Natural killer cell (primary cell): Measurements from ENCODE around the gene ZC3H12C. TPM values are rescaled to one million over a fixed set of nuclear protein-coding genes. Genes with fewer than 3 reads are reported as not detected.

Experiments
- ATAC-seq, 3 donors: fragments of 150-1000 bp in 2 of 3; fragments of 200-7000 bp in 1 of 3; cut with Tn5 transposase; 1 replicate in 1 of 3; 2 replicates in 2 of 3; pipeline ENCODE4 v1.10.0; 2021; ENCODE audit warnings: mild to moderate bottlenecking in 2 of 3, moderate library complexity in 2 of 3
- DNase-seq, 2 donors: peaks; one replicate each; pipeline versions ENCODE4 v3.0.0 to v3.0.0-alpha.2; 2013 to 2021; ENCODE audit warnings: mixed read lengths in 1 of 2
- H3K27ac ChIP-seq: one replicate; pipeline ENCODE4 v1.5.1; 2013; ENCODE audit warnings: mild to moderate bottlenecking, low read length
- H3K27me3 ChIP-seq: one replicate; pipeline ENCODE4 v1.6.1; 2013; ENCODE audit warnings: low read length; ENCODE audit not compliant: control insufficient read depth, insufficient read depth
- H3K36me3 ChIP-seq: one replicate; pipeline ENCODE4 v1.6.1; 2013; ENCODE audit warnings: low read length; ENCODE audit not compliant: control insufficient read depth, insufficient read depth
- H3K4me1 ChIP-seq: one replicate; pipeline ENCODE4 v1.6.1; 2013; ENCODE audit warnings: low read length; ENCODE audit not compliant: control insufficient read depth, insufficient read depth
- H3K4me3 ChIP-seq: one replicate; pipeline ENCODE4 v1.5.1; 2013; ENCODE audit warnings: low read length
- H3K9me3 ChIP-seq: one replicate; pipeline ENCODE4 v1.6.1; 2013; ENCODE audit warnings: low read length; ENCODE audit not compliant: control insufficient read depth, insufficient read depth
- H3K27ac Mint-ChIP-seq, 2 donors: one replicate each; pipeline ENCODE4 v1.8.0; 2022; ENCODE audit warnings: mild to moderate bottlenecking in 2 of 2, mixed read lengths in 2 of 2, moderate library complexity in 1 of 2
- H3K27me3 Mint-ChIP-seq, 2 donors: one replicate each; pipeline ENCODE4 v1.8.0; 2022; ENCODE audit warnings: low read depth in 2 of 2, mixed read lengths in 2 of 2
- H3K36me3 Mint-ChIP-seq: one replicate; pipeline ENCODE4 v1.8.0; 2022; ENCODE audit warnings: mixed read lengths
- H3K4me1 Mint-ChIP-seq, 2 donors: one replicate each; pipeline ENCODE4 v1.8.0; 2022; ENCODE audit warnings: mixed read lengths in 2 of 2
- H3K4me3 Mint-ChIP-seq: one replicate; pipeline ENCODE4 v1.8.0; 2022; ENCODE audit warnings: mild to moderate bottlenecking, moderate library complexity, mixed read lengths
- H3K9me3 Mint-ChIP-seq, 2 donors: one replicate each; pipeline ENCODE4 v1.8.0; 2022; ENCODE audit warnings: mixed read lengths in 2 of 2
- WGBS: methylation state at CpG from one replicate; pipeline ENCODE4 v1.1.7; 2013; ENCODE audit warnings: missing lambda C conversion rate; ENCODE audit not compliant: insufficient coverage; 5-methylcytosine and 5-hydroxymethylcytosine counted together
- intact Hi-C: fragments of 100-400 bp; cut with micrococcal nuclease; formaldehyde crosslinking; loops from one replicate; pipeline ENCODE4 v1.14.2; 2022
- total RNA-seq, 4 donors: library from RNA; stranded (reverse); fragments of 120-200 nt in 1 of 4; gene quantifications; one replicate each; pipeline versions ENCODE4 v1.2.3 to v1.2.4, GENCODE V29; 2013 to 2022
- TF ChIP-seq, protein P1 (sequence below): fragments of 200-600 bp; IDR thresholded peaks from one replicate; pipeline ENCODE4 v1.8.0; 2022; ENCODE audit warnings: antibody characterized with exemption

Gene ZC3H12C
- total RNA-seq, 3 donors from 2014 or later (not counting 1 experiment from before 2014, with no cell fraction given), result 0.16 to 0.45 TPM; not detected in 1

DNA sequence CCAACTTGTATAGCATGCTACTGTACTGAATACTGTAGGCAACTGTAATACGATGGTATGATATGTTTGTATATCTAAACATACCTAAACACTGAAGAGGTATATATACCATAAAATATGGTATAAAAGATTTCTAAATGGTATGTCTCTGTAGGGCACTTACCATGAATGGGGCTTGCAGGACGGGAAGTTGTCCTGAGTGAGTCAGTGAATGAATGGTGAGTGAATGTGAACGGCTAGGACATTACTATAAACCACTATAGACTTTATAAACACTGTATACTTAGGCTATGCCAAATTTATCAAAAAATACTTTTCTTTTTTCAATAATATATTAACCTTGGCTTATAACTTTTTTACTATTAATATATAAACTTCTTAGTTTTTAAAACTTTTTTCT is 66.8 kb downstream of the ZC3H12C start:
- Mint-ChIP-seq H3K9me3 (no peaks in the 10 kb centered on the region), H3K4me1 (no peaks in the 10 kb centered on the region)
- no peak overlapping the region for H3K4me3 ChIP-seq

DNA sequence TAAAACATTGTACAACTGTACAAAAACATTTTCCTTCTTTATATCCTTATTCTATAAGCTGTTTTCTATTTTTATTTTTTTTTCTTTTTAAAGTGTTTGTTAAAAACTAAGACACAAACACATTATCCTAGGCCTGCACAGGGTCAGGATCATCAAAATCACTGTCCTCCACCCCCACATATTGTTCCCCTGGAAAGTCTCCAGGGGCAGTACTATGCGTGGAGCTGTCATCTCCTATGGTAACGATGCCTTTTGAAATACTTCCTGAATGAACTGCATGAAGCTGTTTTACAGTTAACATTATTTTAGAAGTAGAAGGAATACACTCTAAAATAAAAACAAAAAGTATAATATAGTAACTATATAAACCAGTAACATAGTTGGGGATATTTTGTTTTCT is 67.2 kb downstream of the ZC3H12C start:
- Mint-ChIP-seq H3K27me3 (peaks cover 0 to 7% of the 10 kb centered on the region in 2 donors), H3K27ac (no peak overlapping the region), H3K9me3 (no peaks in the 10 kb centered on the region), H3K4me3 (no peak overlapping the region), H3K36me3 (no peaks in the 10 kb centered on the region), H3K4me1 (no peaks in the 10 kb centered on the region)
- no peaks in the 10 kb centered on the region for H3K4me1 ChIP-seq
- ATAC-seq (no peak), DNase-seq (no peak)
- no peaks in the 10 kb centered on the region for H3K36me3 ChIP-seq
- WGBS, result 83% methylated on average over 1 of the region's 2 CpGs
- intact Hi-C loops, result no loop called here
- H3K27me3 ChIP-seq, result no peaks in the 10 kb centered on the region
- H3K27ac ChIP-seq, result no peak overlapping the region
- TF ChIP-seq, protein P1, sequence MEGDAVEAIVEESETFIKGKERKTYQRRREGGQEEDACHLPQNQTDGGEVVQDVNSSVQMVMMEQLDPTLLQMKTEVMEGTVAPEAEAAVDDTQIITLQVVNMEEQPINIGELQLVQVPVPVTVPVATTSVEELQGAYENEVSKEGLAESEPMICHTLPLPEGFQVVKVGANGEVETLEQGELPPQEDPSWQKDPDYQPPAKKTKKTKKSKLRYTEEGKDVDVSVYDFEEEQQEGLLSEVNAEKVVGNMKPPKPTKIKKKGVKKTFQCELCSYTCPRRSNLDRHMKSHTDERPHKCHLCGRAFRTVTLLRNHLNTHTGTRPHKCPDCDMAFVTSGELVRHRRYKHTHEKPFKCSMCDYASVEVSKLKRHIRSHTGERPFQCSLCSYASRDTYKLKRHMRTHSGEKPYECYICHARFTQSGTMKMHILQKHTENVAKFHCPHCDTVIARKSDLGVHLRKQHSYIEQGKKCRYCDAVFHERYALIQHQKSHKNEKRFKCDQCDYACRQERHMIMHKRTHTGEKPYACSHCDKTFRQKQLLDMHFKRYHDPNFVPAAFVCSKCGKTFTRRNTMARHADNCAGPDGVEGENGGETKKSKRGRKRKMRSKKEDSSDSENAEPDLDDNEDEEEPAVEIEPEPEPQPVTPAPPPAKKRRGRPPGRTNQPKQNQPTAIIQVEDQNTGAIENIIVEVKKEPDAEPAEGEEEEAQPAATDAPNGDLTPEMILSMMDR, result no peak
- no peaks in the 10 kb centered on the region for H3K9me3 ChIP-seq
- no peak overlapping the region for H3K4me3 ChIP-seq

More for the DNA sequence above, 66.8 kb downstream of the ZC3H12C start:
- intact Hi-C loops, result no loop called here
- H3K36me3 ChIP-seq, result no peaks in the 10 kb centered on the region
- H3K27ac ChIP-seq, result no peak overlapping the region
- H3K9me3 ChIP-seq, result no peaks in the 10 kb centered on the region
- no peaks in the 10 kb centered on the region for H3K36me3 Mint-ChIP-seq
- no CpG with 5 or more reads among the region's 3 CpGs for WGBS
- DNase-seq, result no peak
- TF ChIP-seq, protein P1, result no peak
- no peaks in the 10 kb centered on the region for H3K4me1 ChIP-seq
- ATAC-seq, result no peak
- no peak overlapping the region for H3K4me3 Mint-ChIP-seq
- peaks cover 0 to 7% of the 10 kb centered on the region in 2 donors for H3K27me3 Mint-ChIP-seq
- H3K27me3 ChIP-seq, result no peaks in the 10 kb centered on the region
- H3K27ac Mint-ChIP-seq, result no peak overlapping the region

DNA sequence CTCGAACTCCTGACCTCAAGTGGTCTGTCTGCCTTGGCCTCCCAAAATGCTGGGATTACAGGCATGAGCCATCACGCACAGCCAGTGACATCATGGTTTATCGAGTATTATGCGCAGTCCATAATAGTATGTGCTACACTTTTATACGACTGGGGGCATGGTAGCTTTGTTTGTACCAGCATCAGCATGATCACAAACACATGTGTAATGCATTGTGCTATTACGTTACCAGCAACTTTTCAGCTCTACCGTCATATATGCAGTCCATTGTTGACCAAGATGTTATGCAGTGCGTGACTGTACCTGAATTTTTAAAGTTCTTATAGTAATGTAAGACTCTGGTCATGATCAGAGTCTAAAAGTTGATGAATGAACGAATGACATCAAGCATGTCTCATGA is 67.9 kb downstream of the ZC3H12C start:
- Histone ChIP-seq H3K9me3 (no peaks in the 10 kb centered on the region), H3K27ac (no peak overlapping the region), H3K27me3 (no peaks in the 10 kb centered on the region), H3K4me3 (no peak overlapping the region), H3K36me3 (no peaks in the 10 kb centered on the region), H3K4me1 (no peaks in the 10 kb centered on the region)
- no peaks in the 10 kb centered on the region for H3K36me3 Mint-ChIP-seq
- peaks cover 0 to 7% of the 10 kb centered on the region in 2 donors for H3K27me3 Mint-ChIP-seq
- 94% methylated on average over 9 of the region's 9 CpGs for WGBS
- H3K4me1 Mint-ChIP-seq, result no peaks in the 10 kb centered on the region
- no peak overlapping the region for H3K4me3 Mint-ChIP-seq
- ATAC-seq (no peak), DNase-seq (no peak)
- H3K27ac Mint-ChIP-seq, result no peak overlapping the region
- intact Hi-C loops, result no loop called here
- H3K9me3 Mint-ChIP-seq, result no peaks in the 10 kb centered on the region
- TF ChIP-seq, protein P1, result no peak

DNA sequence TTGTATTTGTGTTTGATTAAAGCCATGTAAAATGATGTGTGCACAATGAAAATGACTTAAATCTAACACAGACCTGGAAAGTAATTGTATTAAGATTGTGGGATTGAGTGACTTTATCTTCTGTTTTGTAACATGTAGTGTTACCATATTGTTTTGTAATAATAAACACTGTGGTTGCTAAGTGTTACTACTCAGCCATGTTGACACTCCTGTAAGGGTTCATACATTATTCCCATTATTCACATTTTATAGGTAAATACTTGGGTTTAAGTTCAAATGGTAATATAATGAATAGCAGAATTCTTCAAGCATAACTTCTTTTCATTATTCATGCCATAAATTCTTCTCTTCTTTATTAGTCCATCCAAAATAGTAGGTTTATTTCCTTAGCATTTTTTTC is 69.0 kb downstream of the ZC3H12C start:
- Mint-ChIP-seq H3K27ac (no peak overlapping the region), H3K9me3 (no peaks in the 10 kb centered on the region), H3K4me1 (no peaks in the 10 kb centered on the region), H3K4me3 (no peak overlapping the region), H3K27me3 (peaks cover 0 to 7% of the 10 kb centered on the region in 2 donors), H3K36me3 (no peaks in the 10 kb centered on the region)
- Histone ChIP-seq H3K9me3 (no peaks in the 10 kb centered on the region), H3K36me3 (no peaks in the 10 kb centered on the region), H3K27me3 (no peaks in the 10 kb centered on the region), H3K4me1 (no peaks in the 10 kb centered on the region), H3K27ac (no peak overlapping the region), H3K4me3 (no peak overlapping the region)
- ATAC-seq, result no peak
- no peak for DNase-seq
- TF ChIP-seq, protein P1, result no peak
- intact Hi-C loops, result no loop called here
